A673 (cell line): ENCODE data around the gene BBS9.

Source experiments
- CTCF ChIP-seq: fragments of 300-800, 200-600 bp; sonication (generic); conservative IDR thresholded peaks from 2 replicates; pipeline ENCODE4 v1.5.1; 2017; ENCODE audit warnings: low read depth, mild to moderate bottlenecking, antibody characterized with exemption, low read length, moderate library complexity, mixed read lengths
- EZH2 ChIP-seq: fragments of 200-600 bp; sonication (generic); IDR thresholded peaks from 2 replicates; pipeline ENCODE4 v1.6.1; 2017; ENCODE audit warnings: borderline replicate concordance, low read depth, mild to moderate bottlenecking, mixed read lengths, antibody characterized with exemption, low read length; ENCODE audit not compliant: poor library complexity, severe bottlenecking

GRCh38 chr7:33503014-33503413 lies 373.6 kb downstream of the BBS9 start:
- TF ChIP-seq CTCF (no peak), EZH2 (no peak)
